ENCODE data around the gene ADORA1.

DNA sequence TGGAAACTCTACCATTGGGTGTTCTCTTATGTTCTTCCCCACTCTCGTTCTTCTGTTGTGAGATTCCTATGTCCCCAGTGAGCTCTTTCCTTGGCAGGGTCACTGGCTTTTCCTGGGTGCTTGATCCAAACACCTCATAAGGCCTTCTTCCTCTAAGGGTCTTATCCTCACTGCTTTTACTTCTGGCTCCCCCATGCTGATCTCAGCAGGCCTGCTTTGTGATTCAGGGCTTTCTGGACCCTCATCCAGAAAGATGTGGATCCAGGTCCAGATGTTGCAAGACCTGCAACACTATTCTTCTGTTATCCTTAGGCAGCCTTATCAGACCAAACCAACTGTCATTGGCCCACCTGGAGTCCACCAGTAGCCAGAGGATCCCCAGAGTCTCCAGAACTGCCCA, 30.5 kb upstream of the ADORA1 start:
- TF ChIP-seq, protein P1, sequence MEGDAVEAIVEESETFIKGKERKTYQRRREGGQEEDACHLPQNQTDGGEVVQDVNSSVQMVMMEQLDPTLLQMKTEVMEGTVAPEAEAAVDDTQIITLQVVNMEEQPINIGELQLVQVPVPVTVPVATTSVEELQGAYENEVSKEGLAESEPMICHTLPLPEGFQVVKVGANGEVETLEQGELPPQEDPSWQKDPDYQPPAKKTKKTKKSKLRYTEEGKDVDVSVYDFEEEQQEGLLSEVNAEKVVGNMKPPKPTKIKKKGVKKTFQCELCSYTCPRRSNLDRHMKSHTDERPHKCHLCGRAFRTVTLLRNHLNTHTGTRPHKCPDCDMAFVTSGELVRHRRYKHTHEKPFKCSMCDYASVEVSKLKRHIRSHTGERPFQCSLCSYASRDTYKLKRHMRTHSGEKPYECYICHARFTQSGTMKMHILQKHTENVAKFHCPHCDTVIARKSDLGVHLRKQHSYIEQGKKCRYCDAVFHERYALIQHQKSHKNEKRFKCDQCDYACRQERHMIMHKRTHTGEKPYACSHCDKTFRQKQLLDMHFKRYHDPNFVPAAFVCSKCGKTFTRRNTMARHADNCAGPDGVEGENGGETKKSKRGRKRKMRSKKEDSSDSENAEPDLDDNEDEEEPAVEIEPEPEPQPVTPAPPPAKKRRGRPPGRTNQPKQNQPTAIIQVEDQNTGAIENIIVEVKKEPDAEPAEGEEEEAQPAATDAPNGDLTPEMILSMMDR (conservative IDR thresholded peaks at IDR 0.05; ENCODE audit: low read depth, low read length), result no peak
- no peak for TF ChIP-seq EZH2 (IDR thresholded peaks at IDR 0.05; ENCODE audit: borderline replicate concordance, low read depth, low read length, poor library complexity, severe bottlenecking)
